Keratinocyte (primary cell): ENCODE measurements around the gene ZNF627. TPM values are rescaled to one million over a fixed set of nuclear protein-coding genes. Genes with fewer than 3 reads are reported as not detected.

Experiments used
- DNase-seq: peaks from one replicate; pipeline ENCODE4 v3.0.0-alpha.2; 2011; ENCODE audit warnings: low read depth, missing footprints, low spot score
- FAIRE-seq: peaks from 2 replicates; lab custom pipeline; 2011; peaks lifted over from hg19 to GRCh38; lab: Jason Lieb, UNC
- H2AFZ ChIP-seq: 2 replicates; pipeline ENCODE4 v1.6.0; 2012; ENCODE audit warnings: low read length, control low read depth, inconsistent platforms; ENCODE audit not compliant: control insufficient read depth
- H3K27ac ChIP-seq: 2 replicates; pipeline ENCODE4 v1.5.1; 2011; ENCODE audit warnings: low read length; ENCODE audit not compliant: control insufficient read depth, insufficient read depth
- H3K27me3 ChIP-seq: 3 replicates; pipeline ENCODE4 v1.6.0; 2011; ENCODE audit warnings: low read length; ENCODE audit not compliant: control insufficient read depth, insufficient read depth; ENCODE audit errors: extremely low read depth
- H3K36me3 ChIP-seq, 2 experiments: 2 replicates in 1 of 2; 3 replicates in 1 of 2; pipeline ENCODE4 v1.5.1; 2011; ENCODE audit warnings: low read length in 2 of 2, mild to moderate bottlenecking in 1 of 2; ENCODE audit not compliant: control insufficient read depth in 2 of 2, insufficient read depth in 2 of 2; ENCODE audit errors: extremely low read depth in 1 of 2
- H3K4me1 ChIP-seq: 3 replicates; pipeline ENCODE4 v1.5.1; 2011; ENCODE audit warnings: low read length; ENCODE audit not compliant: control insufficient read depth, insufficient read depth; ENCODE audit errors: extremely low read depth
- H3K4me2 ChIP-seq: 3 replicates; pipeline ENCODE4 v1.6.0; 2011; ENCODE audit warnings: low read depth, low read length; ENCODE audit not compliant: control insufficient read depth, insufficient read depth; ENCODE audit errors: extremely low read depth
- H3K4me3 ChIP-seq, 3 experiments: fragments of 200-600 bp in 1 of 3; sonication (generic) in 1 of 3; 2 replicates in 2 of 3; 3 replicates in 1 of 3; pipeline ENCODE4 v1.5.1; 2011 to 2016; ENCODE audit warnings: low read length in 3 of 3, mild to moderate bottlenecking in 3 of 3, control low read depth in 2 of 3, inconsistent platforms in 1 of 3, low read depth in 1 of 3, mixed read lengths in 1 of 3, mixed run types in 1 of 3, moderate library complexity in 1 of 3; ENCODE audit not compliant: control insufficient read depth in 2 of 3, insufficient read depth in 2 of 3; ENCODE audit errors: extremely low read depth in 1 of 3
- H3K79me2 ChIP-seq: 2 replicates; pipeline ENCODE4 v1.6.0; 2012; ENCODE audit warnings: low read length; ENCODE audit not compliant: control insufficient read depth, insufficient read depth
- H3K9ac ChIP-seq: 3 replicates; pipeline ENCODE4 v1.6.0; 2011; ENCODE audit warnings: low read length; ENCODE audit not compliant: control insufficient read depth, insufficient read depth; ENCODE audit errors: extremely low read depth
- H3K9me1 ChIP-seq: 3 replicates; pipeline ENCODE4 v1.6.0; 2011; ENCODE audit warnings: low read length; ENCODE audit not compliant: control insufficient read depth, insufficient read depth; ENCODE audit errors: extremely low read depth
- H3K9me3 ChIP-seq: 2 replicates; pipeline ENCODE4 v1.5.1; 2012; ENCODE audit warnings: low read depth, low read length; ENCODE audit not compliant: control insufficient read depth
- H4K20me1 ChIP-seq: 3 replicates; pipeline ENCODE4 v1.6.0; 2011; ENCODE audit warnings: low read length; ENCODE audit not compliant: control insufficient read depth, insufficient read depth; ENCODE audit errors: extremely low read depth
- CTCF ChIP-seq, 3 experiments: IDR thresholded peaks in 1 of 3; conservative IDR thresholded peaks in 1 of 3; optimal IDR thresholded peaks in 1 of 3; 2 replicates in 2 of 3; 3 replicates in 1 of 3; pipeline versions ENCODE3 to v1.5.1; 2011; ENCODE audit warnings: low read length in 3 of 3, mild to moderate bottlenecking in 3 of 3, moderate library complexity in 2 of 3, control low read depth in 1 of 3, inconsistent platforms in 1 of 3; ENCODE audit not compliant: insufficient read depth in 2 of 3; ENCODE audit errors: extremely low read depth in 1 of 3
- EZH2 ChIP-seq: IDR thresholded peaks from one replicate; pipeline ENCODE4 v1.6.1; 2012; ENCODE audit warnings: inconsistent platforms, mild to moderate bottlenecking, low read length, moderate library complexity
- dilution Hi-C: fragments of 300-500 bp; cut with MboI; formaldehyde crosslinking; loops from one replicate; pipeline ENCODE4 v1.7.0; 2020; ENCODE audit warnings: low sequenced_read_pairs; ENCODE audit not compliant: extremely low pct_ligation_motif_present
- polyA plus RNA-seq, 5 experiments: library from polyadenylated mRNA; depleted of rRNA in 3 of 5; stranded (reverse) in 3 of 5; stranded (forward) in 1 of 5; unstranded in 1 of 5; fragments of >200 nt; gene quantifications; 1 replicate in 1 of 5; 2 replicates in 3 of 5; 3 replicates in 1 of 5; pipeline versions ENCODE4 v1.2.1 to v1.2.3, GENCODE V29; 2011 to 2012; ENCODE audit warnings: missing spikeins in 2 of 5, low read depth in 1 of 5, low replicate concordance in 1 of 5

ZNF627 gene
- polyA plus RNA-seq, 1 donor (not counting 4 experiments of a cell fraction or from before 2014, with no cell fraction given) = 8.5 TPM

GRCh38 chr19:11639602-11640471, 42.6 kb downstream of the ZNF627 start:
- Histone ChIP-seq H3K27ac (peak overlapping the region; percentile 75), H4K20me1 (no peaks in the 10 kb centered on the region)
- FAIRE-seq = peak; percentile 82

DNA sequence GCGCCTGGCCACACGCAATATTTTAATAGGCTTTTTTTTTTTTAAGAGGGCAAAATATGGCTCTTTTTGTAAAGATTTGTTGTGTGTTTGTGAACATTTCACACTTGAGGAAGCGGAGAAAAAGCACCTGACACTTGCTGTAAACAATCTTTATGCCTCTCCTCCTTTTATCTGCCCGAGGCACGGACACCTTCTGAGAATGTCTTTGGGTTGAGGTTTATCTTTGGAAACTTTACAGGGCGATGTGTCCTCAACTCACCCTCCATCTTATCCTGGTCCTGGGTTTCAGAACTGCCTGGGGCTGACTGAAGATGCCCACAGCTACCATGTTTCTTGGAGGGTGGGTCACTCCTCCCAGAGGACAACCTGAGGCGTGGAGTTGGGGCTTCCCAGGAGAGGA, 44.0 kb downstream of the ZNF627 start:
- FAIRE-seq (no peak), DNase-seq (no peak)
- TF ChIP-seq CTCF (optimal IDR thresholded peaks at IDR 0.05 in 1 of 3, IDR thresholded peaks at IDR 0.05 in 1 of 3, conservative IDR thresholded peaks at IDR 0.05 in 1 of 3; ENCODE audit: extremely low read depth in 1 of 3, insufficient read depth in 2 of 3, low read length in 3 of 3) (no peak), EZH2 (no peak)
- no peak overlapping the region for H3K27ac ChIP-seq
- no peaks in the 10 kb centered on the region for H3K9me1 ChIP-seq
- H3K79me2 ChIP-seq = no peaks in the 10 kb centered on the region
- H3K4me3 ChIP-seq = no peak overlapping the region
- no peaks in the 10 kb centered on the region for H3K36me3 ChIP-seq
- H2AFZ ChIP-seq = no peak overlapping the region
- no peaks in the 10 kb centered on the region for H3K4me1 ChIP-seq
- no peaks in the 10 kb centered on the region for H4K20me1 ChIP-seq
- dilution Hi-C loops = no loop called here
- no peaks in the 10 kb centered on the region for H3K27me3 ChIP-seq
- H3K9me3 ChIP-seq = no peaks in the 10 kb centered on the region
- H3K9ac ChIP-seq = no peak overlapping the region
- H3K4me2 ChIP-seq = no peak overlapping the region

More at GRCh38 chr19:11639602-11640471, 42.6 kb downstream of the ZNF627 start:
- no peaks in the 10 kb centered on the region for H3K9me1 ChIP-seq
- no peaks in the 10 kb centered on the region for H3K27me3 ChIP-seq
- H3K4me3 ChIP-seq = peak overlapping the region; percentile 65 to 75 (median 71)
- H3K9ac ChIP-seq = peak overlapping the region; percentile 90
- H2AFZ ChIP-seq = peak overlapping the region; percentile 94
- no peaks in the 10 kb centered on the region for H3K79me2 ChIP-seq
- no peak for TF ChIP-seq CTCF (optimal IDR thresholded peaks at IDR 0.05 in 1 of 3, IDR thresholded peaks at IDR 0.05 in 1 of 3, conservative IDR thresholded peaks at IDR 0.05 in 1 of 3; ENCODE audit: extremely low read depth in 1 of 3, insufficient read depth in 2 of 3, low read length in 3 of 3)
- TF ChIP-seq EZH2 = no peak
- H3K4me1 ChIP-seq = no peaks in the 10 kb centered on the region
- H3K36me3 ChIP-seq = no peaks in the 10 kb centered on the region
- peak overlapping the region; percentile 85 for H3K4me2 ChIP-seq
- DNase-seq = peak; percentile 81
- H3K9me3 ChIP-seq = no peaks in the 10 kb centered on the region
- dilution Hi-C loops = no loop called here
